Measurements from ENCODE around the gene MYBBP1A. TPM values are rescaled to one million over a fixed set of nuclear protein-coding genes. Genes with fewer than 3 reads are reported as not detected.

The MYBBP1A gene
- total and polyA plus RNA-seq, 9 of the 15 experiments (the other 6 are each of a cell fraction or from before 2014, with no cell fraction given): 2.0 to 114 (median 47.2) TPM

GRCh38 chr17:4576729-4577322, 21.6 kb upstream of the MYBBP1A start:
- H3K36me3 ChIP-seq (ENCODE audit: control insufficient read depth, insufficient read depth, low read length): no peaks in the 10 kb centered on the region
- intact Hi-C loops (cut with micrococcal nuclease): no loop called here
- no peak overlapping the region for H3K27ac ChIP-seq (ENCODE audit: extremely low read depth, low read depth, low read length)
- POLR2A ChIA-PET: interaction anchor here (0.6 kb wide), 2 partner anchors 49 to 88 kb away, joined by 3 read pairs; no protein-coding TSS in a partner anchor
- no peak overlapping the region for H3K9ac ChIP-seq (ENCODE audit: insufficient read depth in 1 of 2, low read depth in 2 of 2, low read length in 2 of 2)
- no peak overlapping the region for H3K4me3 ChIP-seq
- H3K27me3 ChIP-seq (ENCODE audit: control insufficient read depth in 2 of 2, insufficient read depth in 2 of 2, low read length in 2 of 2): peaks cover 3 to 51% of the 10 kb centered on the region in 2 experiments
- no peaks in the 10 kb centered on the region for H4K20me1 ChIP-seq (replicated peaks; ENCODE audit: control insufficient read depth, insufficient read depth, low read length)
- ATAC-seq (no peak), DNase-seq (ENCODE audit: extremely low read depth in 1 of 4, low spot score in 3 of 4) (no peak), FAIRE-seq (no peak)
- no peak overlapping the region for H3K4me2 ChIP-seq (ENCODE audit: insufficient read depth, low read length)
- no peak overlapping the region for H2AFZ ChIP-seq (ENCODE audit: low read depth, low read length)
- H3K9me3 ChIP-seq (replicated peaks; ENCODE audit: control insufficient read depth, insufficient read depth, low read depth, low read length): no peaks in the 10 kb centered on the region
- BruUV-seq (replicated peaks): no TSS peak
- CTCF ChIA-PET (ENCODE audit: low intra/inter-chr PET ratio): no interaction called here
- no peaks in the 10 kb centered on the region for H3K79me2 ChIP-seq (ENCODE audit: control insufficient read depth, insufficient read depth, low read length)
- in situ Hi-C loops (cut with MboI): no loop called here
- TF ChIP-seq CTBP1 (IDR thresholded peaks at IDR 0.05; ENCODE audit: borderline replicate concordance) (no peak), ZBED1 (IDR thresholded peaks at IDR 0.05) (no peak), MYNN (IDR thresholded peaks at IDR 0.05) (no peak), MYNN (CRISPR knock-in tag; IDR thresholded peaks at IDR 0.05) (no peak), THRAP3 (IDR thresholded peaks at IDR 0.05; ENCODE audit: borderline replicate concordance) (no peak), PPARD (CRISPR knock-in tag; IDR thresholded peaks at IDR 0.05) (no peak), RBBP5 (IDR thresholded peaks at IDR 0.05; ENCODE audit: borderline replicate concordance, insufficient read depth, low read length, poor library complexity, severe bottlenecking) (no peak), CGGBP1 (CRISPR knock-in tag; IDR thresholded peaks at IDR 0.05) (no peak), RFX1 (IDR thresholded peaks at IDR 0.05) (no peak), NCOA4 (IDR thresholded peaks at IDR 0.05; ENCODE audit: partially characterized antibody) (no peak), SMARCB1 (IDR thresholded peaks at IDR 0.05; ENCODE audit: insufficient read length, low read depth) (no peak), HNRNPLL (IDR thresholded peaks at IDR 0.05; ENCODE audit: low read depth, low read length, poor library complexity, severe bottlenecking) (no peak), POLR2A (conservative IDR thresholded peaks at IDR 0.05) (no peak), MCM2 (IDR thresholded peaks at IDR 0.05; ENCODE audit: low read depth) (no peak), EHMT2 (IDR thresholded peaks at IDR 0.05) (no peak)
- TF ChIP-seq, protein P1, sequence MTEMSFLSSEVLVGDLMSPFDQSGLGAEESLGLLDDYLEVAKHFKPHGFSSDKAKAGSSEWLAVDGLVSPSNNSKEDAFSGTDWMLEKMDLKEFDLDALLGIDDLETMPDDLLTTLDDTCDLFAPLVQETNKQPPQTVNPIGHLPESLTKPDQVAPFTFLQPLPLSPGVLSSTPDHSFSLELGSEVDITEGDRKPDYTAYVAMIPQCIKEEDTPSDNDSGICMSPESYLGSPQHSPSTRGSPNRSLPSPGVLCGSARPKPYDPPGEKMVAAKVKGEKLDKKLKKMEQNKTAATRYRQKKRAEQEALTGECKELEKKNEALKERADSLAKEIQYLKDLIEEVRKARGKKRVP (CRISPR knock-in tag; IDR thresholded peaks at IDR 0.05): no peak
- H3K9me1 ChIP-seq (ENCODE audit: control insufficient read depth, insufficient read depth, low read length): no peaks in the 10 kb centered on the region
- peaks cover 0 to 12% of the 10 kb centered on the region in 2 experiments; a peak in 2 of 5 replicates for H3K4me1 ChIP-seq (replicated peaks in 1 of 2; ENCODE audit: control insufficient read depth in 2 of 2, insufficient read depth in 2 of 2, low read length in 2 of 2)
- WGBS (ENCODE audit: insufficient coverage, low coverage, missing lambda C conversion rate): 13% methylated on average over 12 of the region's 18 CpGs

All from K562 (cell line).